CD4-positive, alpha-beta T cell treated with Interleukin-2 at 100 ng/mL for 4 hours (primary cell): Measurements from ENCODE around the gene NIT1.

Experiments used
- DNase-seq: peaks from one replicate; pipeline ENCODE4 v3.0.0-alpha.2; 2020; ENCODE audit warnings: low spot score

The NIT1 gene

GRCh38 chr1:161083748-161084596 lies 33.9 kb upstream of the NIT1 start:
- DNase-seq: no peak

DNA sequence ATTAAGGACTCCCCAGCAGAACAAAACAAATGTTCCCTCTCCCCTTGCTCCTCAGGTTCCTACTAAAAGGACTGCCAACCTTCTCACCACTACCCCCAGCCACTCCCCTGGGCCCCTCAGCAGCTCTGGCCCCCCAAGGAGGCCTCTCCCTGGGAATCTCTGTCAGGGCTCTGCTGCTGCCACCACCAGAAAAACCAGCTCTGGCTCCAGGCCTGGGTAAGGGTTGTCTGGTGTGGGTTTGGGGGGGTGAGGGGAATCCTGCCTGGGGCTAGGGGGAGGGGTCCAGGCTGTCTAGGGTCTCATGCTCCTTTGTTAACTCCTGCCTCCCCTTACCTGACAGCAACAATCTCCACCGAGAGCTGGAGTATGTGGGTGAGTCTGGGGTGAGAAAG lies 33.3 kb upstream of the NIT1 start:
- no peak for DNase-seq

DNA sequence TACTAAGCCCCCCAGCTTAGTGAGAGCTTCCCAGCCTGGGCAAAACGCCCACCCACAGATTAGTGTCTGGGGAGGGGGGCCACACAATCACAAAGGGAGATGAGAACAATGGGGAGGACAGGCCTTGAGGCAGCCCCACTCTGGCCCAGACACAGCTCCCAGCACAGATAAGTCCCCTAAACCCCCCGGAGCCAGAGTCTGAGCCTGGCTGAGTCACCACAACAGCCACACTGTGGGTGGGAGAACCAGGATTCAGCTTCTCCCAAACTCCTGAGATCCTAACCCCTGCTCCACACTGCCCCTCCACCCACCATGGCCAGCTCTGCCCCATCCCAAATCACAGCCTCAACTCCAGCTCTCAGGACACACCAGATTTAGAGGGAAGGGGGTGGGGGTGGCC lies 32.7 kb upstream of the NIT1 start:
- DNase-seq: no peak

DNA sequence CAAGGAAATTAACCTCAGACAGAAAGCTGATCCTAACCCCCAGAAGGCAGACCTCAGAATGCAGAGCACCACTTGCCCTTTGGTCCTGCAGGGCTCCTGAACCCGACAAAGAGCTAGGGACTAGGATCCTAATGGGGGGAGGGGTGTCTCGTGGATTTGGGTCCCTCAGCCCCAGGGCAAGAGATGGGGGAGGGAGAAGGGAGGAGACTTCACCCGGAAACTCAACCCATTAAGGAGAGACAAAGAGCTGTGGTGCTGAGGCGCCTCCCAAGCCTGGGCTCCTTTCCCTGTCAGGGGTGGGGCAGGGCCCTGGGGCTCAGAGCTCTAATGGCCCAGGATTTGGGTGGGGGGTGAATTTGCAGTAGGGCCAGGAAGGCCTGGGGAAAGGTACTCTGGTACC lies 31.4 kb upstream of the NIT1 start:
- no peak for DNase-seq

DNA sequence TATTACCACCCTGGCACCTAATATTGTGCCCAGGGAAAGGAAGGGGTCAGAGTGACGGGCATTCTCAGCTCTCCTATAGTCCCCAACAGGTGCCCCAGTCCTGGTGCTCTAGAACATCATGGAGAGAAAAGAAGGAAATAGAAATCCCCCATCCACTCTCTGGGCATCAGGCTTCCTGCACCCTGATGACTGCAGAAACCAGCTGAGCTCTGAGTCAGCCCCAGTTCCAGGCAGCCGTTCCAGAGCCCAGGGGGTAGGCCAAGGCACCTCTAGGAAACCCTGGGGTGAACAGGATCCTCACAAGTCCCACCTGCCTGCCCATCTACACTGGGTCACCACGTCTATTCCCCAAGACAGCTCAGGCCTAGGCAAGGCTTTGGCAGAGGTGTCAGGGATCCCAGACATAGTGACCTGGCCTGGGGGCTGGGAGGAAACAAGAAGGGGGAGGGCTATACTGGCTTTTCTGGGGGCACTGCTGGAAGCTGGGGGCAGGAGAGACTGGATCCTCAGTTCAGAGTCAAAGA lies 29.3 kb upstream of the NIT1 start:
- no peak for DNase-seq

- no peak for DNase-seq
Observed at GRCh38 chr1:161089251-161089924, 28.5 kb upstream of the NIT1 start, which contains the start of gene NECTIN4. Gene NECTIN4 (minus strand): TSS chr1:161089558. CDS start chr1:161089296, 262 bp downstream.

DNA sequence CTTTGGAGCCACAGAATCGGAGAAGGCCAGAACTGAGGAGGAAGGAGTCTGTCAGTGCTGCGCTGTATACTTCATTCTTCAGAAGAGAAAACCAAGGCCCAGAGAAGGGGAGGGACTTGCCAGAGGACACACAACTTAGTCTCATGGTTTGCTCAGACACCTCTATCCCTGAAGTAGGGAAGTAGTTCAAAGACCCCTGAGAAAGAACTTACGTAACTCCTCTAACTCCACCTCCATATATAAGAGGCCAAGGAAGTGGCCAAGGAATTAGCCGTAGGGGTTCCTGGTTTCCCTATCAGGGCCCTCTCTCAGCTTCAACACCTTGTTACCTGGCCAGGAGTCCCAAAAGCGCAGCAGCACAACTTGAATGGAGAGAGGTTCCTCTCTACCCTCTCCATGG lies 28.0 kb upstream of the NIT1 start:
- no peak for DNase-seq

DNA sequence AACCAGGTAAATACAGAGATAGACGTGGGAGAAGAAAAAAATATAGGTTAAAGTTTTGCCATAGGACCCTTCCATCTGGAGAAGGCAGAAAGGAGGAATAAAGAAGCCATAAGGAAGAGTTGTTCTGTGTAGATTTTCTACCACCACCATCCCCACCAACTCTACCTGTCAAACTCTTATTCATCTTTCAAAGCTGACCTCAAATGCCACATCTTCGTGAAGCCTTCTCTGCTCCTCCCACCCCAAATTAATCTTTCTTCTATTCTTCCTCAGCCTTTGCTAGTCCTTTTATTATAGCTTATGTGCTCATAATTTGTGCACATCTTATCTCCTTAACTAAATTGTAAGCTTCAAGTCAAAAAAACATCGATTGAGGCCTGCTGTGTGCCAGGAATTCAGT lies 27.3 kb upstream of the NIT1 start:
- no peak for DNase-seq

GRCh38 chr1:161091093-161091492 lies 26.8 kb upstream of the NIT1 start:
- no peak for DNase-seq

DNA sequence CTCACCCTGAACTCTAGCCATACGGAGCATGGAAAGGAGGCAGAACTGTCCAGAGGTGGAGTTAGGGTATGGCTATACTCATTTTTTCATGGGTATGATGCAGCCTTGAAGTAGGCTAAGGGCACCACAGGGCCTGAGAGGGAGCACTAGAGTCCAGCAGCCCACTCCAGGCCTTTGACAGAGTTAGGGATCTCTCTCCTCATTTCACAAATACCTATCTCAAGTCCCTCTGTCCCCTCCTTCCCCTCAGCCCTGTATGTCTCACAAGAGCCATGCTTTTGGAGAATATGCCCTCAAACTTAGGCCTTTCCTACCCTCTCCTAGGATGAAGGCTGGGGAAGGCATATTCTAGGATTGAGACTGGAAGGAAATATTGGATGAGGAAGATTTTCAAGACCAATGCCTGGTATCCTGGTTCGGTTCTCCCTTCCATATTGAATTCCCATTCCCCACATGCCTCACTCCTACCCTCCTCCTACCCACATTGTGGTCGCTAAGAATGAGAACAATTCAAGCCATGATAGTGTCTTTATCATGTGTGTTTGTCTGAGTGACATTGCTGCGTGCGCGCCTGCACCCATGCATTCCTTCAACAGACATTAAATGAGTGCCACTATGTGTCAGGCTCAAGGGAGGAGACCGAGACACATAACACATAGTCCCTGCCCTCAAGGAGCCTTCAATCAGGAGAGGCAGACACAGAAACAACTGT lies 26.0 kb upstream of the NIT1 start:
- no peak for DNase-seq

DNA sequence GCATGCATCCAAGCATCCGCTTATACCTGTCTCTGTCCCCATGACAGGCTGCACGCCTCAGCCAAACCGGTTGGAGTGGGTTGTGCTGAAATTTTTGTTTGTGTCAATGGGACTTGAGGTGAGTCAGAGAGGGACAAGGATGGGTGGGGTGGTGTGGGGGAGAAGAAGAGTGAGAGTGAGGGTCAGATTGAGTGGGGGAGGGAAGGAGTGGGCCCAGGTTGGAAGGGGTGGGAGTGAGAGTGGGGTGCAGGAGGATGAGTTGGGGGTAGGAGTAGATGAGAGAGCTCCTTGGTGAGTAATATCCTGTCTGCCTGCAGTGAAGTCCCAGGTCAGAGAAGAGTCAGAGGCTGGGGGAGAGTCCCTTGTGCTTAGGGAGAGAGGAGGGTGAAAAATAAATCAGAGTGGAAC lies 25.3 kb upstream of the NIT1 start:
- DNase-seq: peak; percentile 42

- DNase-seq: no peak
Observed at GRCh38 chr1:161094481-161094880, 23.4 kb upstream of the NIT1 start.

DNA sequence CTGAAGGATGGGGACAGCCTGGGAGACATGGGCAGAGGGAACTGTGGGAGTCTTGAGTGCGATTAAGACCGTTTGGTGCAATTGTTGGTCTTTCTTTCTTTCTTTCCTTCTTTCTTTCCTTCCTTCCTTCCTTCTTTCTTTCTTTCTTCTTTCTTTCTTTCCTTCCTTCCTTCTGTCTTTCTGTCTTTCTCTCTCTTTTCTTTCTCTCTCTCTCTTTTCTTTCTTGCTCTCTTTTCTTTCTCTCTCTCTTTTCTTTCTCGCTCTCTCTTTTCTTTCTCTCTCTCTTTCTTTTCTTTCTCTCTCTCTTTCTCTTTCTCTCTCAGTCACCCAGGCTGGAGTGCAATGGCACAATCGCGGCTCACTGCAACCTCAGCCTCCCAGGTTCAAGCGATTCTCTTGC lies 22.7 kb upstream of the NIT1 start:
- no peak for DNase-seq

DNA sequence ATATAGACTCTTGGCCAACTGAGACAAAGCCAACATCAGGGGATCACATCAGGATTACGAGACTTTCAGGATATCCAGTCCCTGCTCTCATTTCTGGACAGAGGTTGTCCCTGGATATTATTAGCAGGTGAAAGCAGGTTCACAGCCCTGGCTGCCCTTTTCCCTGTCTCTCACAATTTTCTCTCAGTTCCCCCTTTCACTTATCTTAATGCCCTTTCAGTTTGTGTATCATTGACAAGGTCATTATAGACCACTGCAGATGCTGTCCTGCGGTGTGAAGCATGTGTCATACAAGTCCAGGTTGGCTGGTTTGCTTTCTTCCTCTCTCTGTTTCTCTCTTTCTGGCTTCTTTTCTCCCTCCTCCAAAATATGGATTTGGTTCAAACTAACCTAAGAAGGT lies 21.9 kb upstream of the NIT1 start:
- no peak for DNase-seq

- no peak for DNase-seq
Observed at GRCh38 chr1:161096530-161096929, 21.4 kb upstream of the NIT1 start.

DNA sequence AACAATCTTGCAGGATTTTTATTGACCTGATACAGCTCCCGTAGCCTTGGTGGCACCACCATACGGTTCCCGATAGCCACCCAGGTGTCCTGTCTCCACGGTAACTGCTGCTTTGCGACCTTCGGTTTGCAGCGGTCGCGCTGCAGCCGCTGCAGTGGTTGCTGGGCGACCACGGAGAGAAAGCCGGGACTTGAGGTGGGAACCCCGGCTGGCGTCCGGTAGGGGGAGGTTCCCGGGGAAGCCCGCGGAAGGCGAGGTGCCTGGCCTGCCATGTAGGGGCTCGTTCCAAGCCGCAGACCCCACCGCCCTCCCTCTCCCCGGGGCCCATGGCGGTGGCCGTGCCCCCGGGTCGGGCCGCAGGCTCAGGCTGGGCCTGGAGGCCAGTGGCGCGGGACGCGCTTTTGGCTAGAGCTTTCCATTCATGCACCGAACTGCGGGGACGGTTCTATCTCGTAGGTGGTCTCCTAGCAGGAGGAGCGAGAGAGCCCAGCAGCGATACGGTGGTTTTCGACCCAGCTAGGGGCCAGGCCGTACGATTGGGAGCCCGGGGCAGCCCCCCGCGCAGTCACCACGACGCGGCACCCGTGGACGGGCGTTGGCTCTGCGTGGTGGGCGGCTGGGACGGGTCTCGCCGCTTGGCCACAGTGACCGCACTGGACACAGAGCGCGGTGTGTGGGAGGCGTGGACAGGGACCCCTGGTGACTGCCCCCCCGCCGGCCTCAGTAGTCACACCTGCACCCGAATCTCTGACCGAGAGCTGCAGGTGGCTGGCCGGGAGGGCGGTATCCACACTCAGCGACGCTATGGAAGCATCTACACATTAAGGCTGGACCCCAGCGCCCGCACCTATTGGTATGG lies 19.5 kb upstream of the NIT1 start, which contains the start of gene KLHDC9:
Gene KLHDC9 (plus strand): TSS at position 152 of the 859 bp plus-strand sequence. CDS start 175 bp downstream, at position 327.
- peak; percentile 79 for DNase-seq

GRCh38 chr1:161099090-161099802 lies 18.7 kb upstream of the NIT1 start:
- no peak for DNase-seq

DNA sequence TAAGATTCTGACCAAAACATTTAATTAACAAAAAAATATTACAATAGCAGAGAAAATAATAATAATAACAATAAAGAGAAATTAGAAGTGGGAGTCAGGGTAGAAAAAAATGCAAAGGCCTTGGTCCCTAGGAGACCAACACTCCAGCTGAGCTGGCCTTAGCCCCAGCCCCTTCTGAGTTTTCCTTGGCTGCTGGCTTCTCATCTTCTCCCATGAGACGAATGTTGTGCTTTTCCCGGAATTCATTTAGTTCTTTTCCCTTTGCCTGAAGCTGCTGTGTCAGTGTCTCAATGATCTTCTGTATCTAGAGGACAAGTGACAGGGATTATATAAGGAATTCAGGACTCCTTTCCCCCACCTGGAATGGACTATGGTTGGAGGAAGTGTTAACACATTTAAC lies 17.3 kb upstream of the NIT1 start:
- no peak for DNase-seq

DNA sequence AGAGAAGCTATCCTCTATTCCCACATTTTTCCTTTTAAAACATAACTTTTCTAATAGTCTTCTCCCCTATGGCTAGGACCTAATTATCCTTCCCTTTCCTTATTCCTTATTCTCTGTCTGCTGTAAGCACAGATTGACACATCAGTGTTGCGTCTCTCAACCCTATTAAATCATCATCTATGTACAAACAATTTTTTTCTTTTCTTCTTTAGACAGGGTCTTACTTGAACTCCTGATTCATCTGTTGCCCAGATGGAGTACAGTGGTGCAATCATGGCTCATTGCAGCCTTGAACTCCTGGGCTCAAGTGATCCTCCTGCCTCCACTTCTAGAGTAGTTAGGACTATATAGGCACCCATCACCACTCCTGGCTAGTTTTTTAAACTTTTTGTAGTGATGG lies 11.5 kb upstream of the NIT1 start:
- no peak for DNase-seq

GRCh38 chr1:161111117-161111516 lies 6.8 kb upstream of the NIT1 start:
- DNase-seq: no peak

DNA sequence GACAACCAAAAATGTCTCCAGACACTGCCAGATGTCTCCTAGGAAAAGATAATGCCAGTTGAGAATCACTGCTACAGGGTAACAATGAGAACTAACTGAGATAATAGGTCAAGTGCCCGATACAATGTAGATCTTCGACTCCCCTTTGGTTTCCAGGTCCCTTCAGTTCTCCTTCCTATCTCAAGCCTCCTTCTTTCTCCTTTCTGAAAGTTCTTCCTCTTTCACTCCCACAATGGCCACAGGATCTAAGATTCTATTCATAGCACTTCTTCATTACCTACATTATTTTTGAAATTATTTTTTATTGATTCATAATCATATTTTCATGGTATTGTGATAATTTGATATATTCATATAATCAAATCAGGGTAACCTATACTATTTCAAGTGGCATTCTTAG lies 6.4 kb upstream of the NIT1 start:
- no peak for DNase-seq
